ENCODE measurements around the gene LRRN3.

The LRRN3 gene

DNA sequence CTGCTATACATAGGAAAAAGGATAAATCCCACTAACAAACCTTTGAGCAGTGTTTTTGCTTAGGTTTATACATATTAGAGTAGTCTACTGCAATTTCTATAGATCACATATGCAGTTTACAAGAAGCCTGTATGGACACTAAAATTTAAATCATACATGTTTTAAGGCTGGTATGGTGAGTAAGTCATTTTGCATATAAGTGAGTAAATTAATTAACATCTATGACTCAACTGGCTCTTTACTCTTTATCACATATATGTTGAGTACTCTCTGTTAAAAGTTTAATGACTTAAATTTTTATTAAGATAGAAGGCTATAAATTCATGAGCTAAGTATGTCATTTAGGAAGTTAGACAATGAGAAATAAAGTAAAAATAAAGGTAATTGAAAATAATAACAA is 69.4 kb downstream of the LRRN3 start:
- no peak overlapping the region for H3K27ac ChIP-seq
- H2AFZ ChIP-seq (ENCODE audit: low read depth) = no peak overlapping the region
- TF ChIP-seq, protein P1, sequence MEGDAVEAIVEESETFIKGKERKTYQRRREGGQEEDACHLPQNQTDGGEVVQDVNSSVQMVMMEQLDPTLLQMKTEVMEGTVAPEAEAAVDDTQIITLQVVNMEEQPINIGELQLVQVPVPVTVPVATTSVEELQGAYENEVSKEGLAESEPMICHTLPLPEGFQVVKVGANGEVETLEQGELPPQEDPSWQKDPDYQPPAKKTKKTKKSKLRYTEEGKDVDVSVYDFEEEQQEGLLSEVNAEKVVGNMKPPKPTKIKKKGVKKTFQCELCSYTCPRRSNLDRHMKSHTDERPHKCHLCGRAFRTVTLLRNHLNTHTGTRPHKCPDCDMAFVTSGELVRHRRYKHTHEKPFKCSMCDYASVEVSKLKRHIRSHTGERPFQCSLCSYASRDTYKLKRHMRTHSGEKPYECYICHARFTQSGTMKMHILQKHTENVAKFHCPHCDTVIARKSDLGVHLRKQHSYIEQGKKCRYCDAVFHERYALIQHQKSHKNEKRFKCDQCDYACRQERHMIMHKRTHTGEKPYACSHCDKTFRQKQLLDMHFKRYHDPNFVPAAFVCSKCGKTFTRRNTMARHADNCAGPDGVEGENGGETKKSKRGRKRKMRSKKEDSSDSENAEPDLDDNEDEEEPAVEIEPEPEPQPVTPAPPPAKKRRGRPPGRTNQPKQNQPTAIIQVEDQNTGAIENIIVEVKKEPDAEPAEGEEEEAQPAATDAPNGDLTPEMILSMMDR (conservative IDR thresholded peaks at IDR 0.05; ENCODE audit: low read depth, low read length) = no peak
- H3K4me1 ChIP-seq (ENCODE audit: low read depth, poor library complexity, severe bottlenecking) = no peaks in the 10 kb centered on the region
- H3K4me3 ChIP-seq (IDR thresholded peaks at IDR 0.05; ENCODE audit: insufficient read depth, low read depth, low read length) = no peak overlapping the region
- H3K4me2 ChIP-seq = no peak overlapping the region
- H3K9ac ChIP-seq = no peak overlapping the region
- H3K27me3 ChIP-seq (ENCODE audit: insufficient read depth, low read depth) = no peaks in the 10 kb centered on the region
- H4K20me1 ChIP-seq (ENCODE audit: insufficient read depth) = no peaks in the 10 kb centered on the region
- H3K79me2 ChIP-seq (ENCODE audit: insufficient read depth, low read depth) = no peaks in the 10 kb centered on the region
- H3K36me3 ChIP-seq (ENCODE audit: insufficient read depth) = no peaks in the 10 kb centered on the region

DNA sequence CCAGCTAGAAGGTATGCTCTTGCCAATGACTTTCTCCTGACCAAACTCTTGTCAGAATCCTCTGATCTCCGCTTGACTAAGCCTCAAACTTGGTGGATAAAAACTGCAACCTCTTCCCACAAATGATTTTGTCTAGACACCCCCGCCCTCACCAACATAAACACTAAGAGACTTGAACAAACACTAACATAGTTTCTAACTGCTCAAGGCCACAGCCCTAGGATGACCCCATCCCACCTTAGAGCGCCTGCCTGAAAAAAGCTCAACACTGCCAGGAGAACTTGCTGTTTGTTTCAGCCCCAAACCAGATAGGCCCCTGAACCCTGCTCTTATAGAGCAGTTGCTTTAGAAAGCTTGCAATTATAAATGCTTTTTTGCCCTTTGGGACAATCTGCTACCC is 71.8 kb downstream of the LRRN3 start:
- no peaks in the 10 kb centered on the region for H3K27me3 ChIP-seq (ENCODE audit: insufficient read depth, low read depth)
- H4K20me1 ChIP-seq (ENCODE audit: insufficient read depth) = no peaks in the 10 kb centered on the region
- no peak overlapping the region for H3K9ac ChIP-seq
- H3K4me1 ChIP-seq (ENCODE audit: low read depth, poor library complexity, severe bottlenecking) = no peaks in the 10 kb centered on the region
- H2AFZ ChIP-seq (ENCODE audit: low read depth) = no peak overlapping the region
- no peaks in the 10 kb centered on the region for H3K79me2 ChIP-seq (ENCODE audit: insufficient read depth, low read depth)
- H3K36me3 ChIP-seq (ENCODE audit: insufficient read depth) = no peaks in the 10 kb centered on the region
- H3K4me3 ChIP-seq (IDR thresholded peaks at IDR 0.05; ENCODE audit: insufficient read depth, low read depth, low read length) = no peak overlapping the region
- TF ChIP-seq, protein P1 (conservative IDR thresholded peaks at IDR 0.05; ENCODE audit: low read depth, low read length) = no peak
- H3K27ac ChIP-seq = no peak overlapping the region
- no peak overlapping the region for H3K4me2 ChIP-seq

DNA sequence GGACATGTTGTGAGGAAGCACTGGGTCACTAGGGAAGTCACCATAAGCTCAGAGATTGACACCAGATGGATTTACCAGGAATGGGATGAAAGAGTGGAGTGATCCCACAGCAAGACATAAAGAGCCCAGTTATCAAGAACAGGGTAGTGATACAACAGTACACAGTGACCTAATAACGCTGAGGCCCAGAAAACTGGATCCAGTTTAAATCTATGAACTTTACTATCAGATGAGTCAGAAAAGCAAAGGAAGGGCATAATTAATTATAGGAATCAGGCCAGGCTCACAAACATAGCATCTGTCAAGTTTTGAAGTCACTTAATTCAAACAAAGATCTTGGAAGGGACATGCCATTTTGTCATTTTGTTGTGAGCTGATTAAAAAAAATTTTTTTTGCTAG is 73.5 kb downstream of the LRRN3 start:
- TF ChIP-seq, protein P1 (conservative IDR thresholded peaks at IDR 0.05; ENCODE audit: low read depth, low read length) = no peak

DNA sequence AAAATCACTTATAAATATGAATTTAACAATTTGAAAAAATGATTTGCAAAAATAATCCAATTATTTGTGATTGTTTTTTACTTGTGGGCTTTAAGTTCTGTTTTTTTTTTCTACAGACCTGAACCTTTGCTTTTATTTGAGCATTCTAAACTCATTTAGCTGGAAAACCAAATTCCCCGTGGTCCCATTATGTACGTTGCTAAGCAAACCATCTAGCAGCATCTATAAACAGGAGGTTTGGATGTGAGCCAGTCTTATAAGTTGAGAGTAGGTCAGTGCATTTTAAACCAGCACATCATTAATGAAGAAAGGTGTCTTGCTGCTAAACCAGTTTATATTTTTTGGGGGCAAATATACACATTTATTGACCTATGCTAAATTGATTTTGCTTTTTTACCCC is 77.3 kb downstream of the LRRN3 start:
- TF ChIP-seq, protein P1 (conservative IDR thresholded peaks at IDR 0.05; ENCODE audit: low read depth, low read length) = no peak
- no peaks in the 10 kb centered on the region for H3K79me2 ChIP-seq (ENCODE audit: insufficient read depth, low read depth)
- H3K27ac ChIP-seq = no peak overlapping the region
- no peaks in the 10 kb centered on the region for H3K27me3 ChIP-seq (ENCODE audit: insufficient read depth, low read depth)
- H3K4me2 ChIP-seq = no peak overlapping the region
- H4K20me1 ChIP-seq (ENCODE audit: insufficient read depth) = no peaks in the 10 kb centered on the region
- no peak overlapping the region for H3K4me3 ChIP-seq (IDR thresholded peaks at IDR 0.05; ENCODE audit: insufficient read depth, low read depth, low read length)
- H3K4me1 ChIP-seq (ENCODE audit: low read depth, poor library complexity, severe bottlenecking) = no peaks in the 10 kb centered on the region
- no peak overlapping the region for H3K9ac ChIP-seq
- no peaks in the 10 kb centered on the region for H3K36me3 ChIP-seq (ENCODE audit: insufficient read depth)
- no peak overlapping the region for H2AFZ ChIP-seq (ENCODE audit: low read depth)

More for the DNA sequence above, 73.5 kb downstream of the LRRN3 start:
- no peaks in the 10 kb centered on the region for H3K27me3 ChIP-seq (ENCODE audit: insufficient read depth, low read depth)
- no peak overlapping the region for H3K9ac ChIP-seq
- H3K27ac ChIP-seq = no peak overlapping the region
- H3K4me1 ChIP-seq (ENCODE audit: low read depth, poor library complexity, severe bottlenecking) = no peaks in the 10 kb centered on the region
- H3K4me2 ChIP-seq = no peak overlapping the region
- H4K20me1 ChIP-seq (ENCODE audit: insufficient read depth) = no peaks in the 10 kb centered on the region
- no peak overlapping the region for H2AFZ ChIP-seq (ENCODE audit: low read depth)
- H3K4me3 ChIP-seq (IDR thresholded peaks at IDR 0.05; ENCODE audit: insufficient read depth, low read depth, low read length) = no peak overlapping the region
- H3K36me3 ChIP-seq (ENCODE audit: insufficient read depth) = no peaks in the 10 kb centered on the region
- no peaks in the 10 kb centered on the region for H3K79me2 ChIP-seq (ENCODE audit: insufficient read depth, low read depth)
